Activated T-helper 17 cell treated with anti-CD3 and anti-CD28 coated beads, Interleukin-2, amount 50 U/mL, for 72 hours (primary cell): ENCODE measurements around the gene FANK1. TPM values are rescaled to one million over a fixed set of nuclear protein-coding genes. Genes with fewer than 3 reads are reported as not detected.

Source experiments
- ATAC-seq: fragments of 150-1000 bp; cut with Tn5 transposase; replicated peaks from 2 replicates; pipeline ENCODE4 v1.10.0; 2021; ENCODE audit warnings: mild to moderate bottlenecking, moderate library complexity
- H3K27ac Mint-ChIP-seq: one replicate; pipeline ENCODE4 v1.8.0; 2022; ENCODE audit warnings: mixed read lengths
- H3K27me3 Mint-ChIP-seq: one replicate; pipeline ENCODE4 v1.8.0; 2022; ENCODE audit warnings: mixed read lengths
- H3K36me3 Mint-ChIP-seq: one replicate; pipeline ENCODE4 v1.8.0; 2022; ENCODE audit warnings: low read depth, mild to moderate bottlenecking, mixed read lengths
- H3K4me1 Mint-ChIP-seq: one replicate; pipeline ENCODE4 v1.8.0; 2022; ENCODE audit warnings: mixed read lengths
- H3K4me3 Mint-ChIP-seq: one replicate; pipeline ENCODE4 v1.8.0; 2022; ENCODE audit warnings: mild to moderate bottlenecking, mixed read lengths
- H3K9me3 Mint-ChIP-seq: one replicate; pipeline ENCODE4 v1.8.0; 2022; ENCODE audit warnings: mixed read lengths
- total RNA-seq, 2 donors: library from RNA; stranded (reverse); gene quantifications; one replicate each; pipeline ENCODE4 v1.2.3, GENCODE V29; 2022

Gene FANK1
- total RNA-seq, 2 donors from 2014 or later, result 1.2 to 4.7 TPM

DNA sequence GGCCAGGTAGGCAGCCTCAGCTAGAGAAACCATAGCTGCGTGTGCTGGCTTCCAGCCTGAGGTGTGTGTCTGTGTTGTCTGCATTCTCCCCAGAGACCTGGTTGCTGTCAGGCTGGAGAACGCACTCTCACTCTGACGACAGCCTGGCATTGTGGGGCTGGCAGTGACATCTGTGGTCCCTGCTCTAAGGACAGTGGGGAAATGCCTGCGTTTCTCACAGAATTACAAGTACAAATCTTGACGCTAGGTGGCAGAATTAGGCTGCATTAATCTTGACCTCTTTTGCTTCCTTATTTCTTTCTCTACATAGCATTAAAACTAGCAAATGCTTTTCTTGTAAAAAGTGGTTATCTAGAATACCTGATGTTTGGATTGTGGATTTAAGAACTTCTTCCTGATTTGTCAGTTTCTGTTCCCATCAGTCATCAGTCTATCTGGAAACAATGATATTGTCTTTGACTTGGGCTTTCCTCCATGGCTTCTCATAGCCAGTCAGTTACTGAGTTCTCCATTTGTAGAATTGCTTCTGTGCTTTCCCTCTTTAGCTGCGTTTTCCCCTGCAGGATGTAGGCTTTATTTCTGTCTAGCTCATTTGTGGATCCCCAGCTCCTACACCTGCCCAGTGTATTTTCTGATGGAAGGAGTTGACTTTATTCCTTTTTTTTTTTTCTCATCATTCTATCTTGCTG, 86.0 kb downstream of the FANK1 start:
- Mint-ChIP-seq H3K9me3 (no peaks in the 10 kb centered on the region), H3K36me3 (no peaks in the 10 kb centered on the region), H3K4me1 (no peaks in the 10 kb centered on the region), H3K27me3 (peaks cover 4% of the 10 kb centered on the region), H3K4me3 (no peak overlapping the region), H3K27ac (no peak overlapping the region)
- ATAC-seq, result peak; percentile 56

GRCh38 chr10:125983161-125983560, 86.8 kb downstream of the FANK1 start:
- no peaks in the 10 kb centered on the region for H3K4me1 Mint-ChIP-seq
- no peak overlapping the region for H3K27ac Mint-ChIP-seq

DNA sequence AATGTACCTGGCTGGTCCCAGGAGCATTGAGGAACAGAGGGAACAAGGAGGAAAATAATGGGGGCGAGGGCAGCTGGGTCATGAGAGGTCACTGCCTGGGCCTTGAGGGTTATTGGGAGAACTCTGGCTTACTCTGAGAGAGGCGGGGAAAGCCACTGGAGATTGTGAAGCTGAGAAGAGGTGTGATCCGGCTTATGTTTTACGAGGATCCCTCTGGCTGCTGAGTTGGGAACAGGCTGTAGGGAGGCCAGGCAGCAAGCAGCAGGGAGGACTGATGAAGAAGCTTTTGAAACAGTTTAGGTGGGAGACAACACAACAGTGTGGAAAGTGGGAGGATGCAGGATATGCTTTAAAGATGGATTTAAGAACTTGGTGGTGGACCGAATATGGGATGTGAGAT, 87.3 kb downstream of the FANK1 start:
- H3K27ac Mint-ChIP-seq, result no peak overlapping the region
- H3K36me3 Mint-ChIP-seq, result no peaks in the 10 kb centered on the region
- ATAC-seq, result no peak
- no peaks in the 10 kb centered on the region for H3K4me1 Mint-ChIP-seq
- H3K4me3 Mint-ChIP-seq, result no peak overlapping the region
- H3K27me3 Mint-ChIP-seq, result peaks cover 3% of the 10 kb centered on the region
- H3K9me3 Mint-ChIP-seq, result no peaks in the 10 kb centered on the region

More at GRCh38 chr10:125983161-125983560, 86.8 kb downstream of the FANK1 start:
- Mint-ChIP-seq H3K4me3 (no peak overlapping the region), H3K9me3 (no peaks in the 10 kb centered on the region), H3K36me3 (no peaks in the 10 kb centered on the region), H3K27me3 (peaks cover 3% of the 10 kb centered on the region)
- no peak for ATAC-seq

GRCh38 chr10:125984346-125984745, 88.0 kb downstream of the FANK1 start:
- peaks cover 3% of the 10 kb centered on the region for H3K27me3 Mint-ChIP-seq
- H3K9me3 Mint-ChIP-seq, result no peaks in the 10 kb centered on the region
- no peak for ATAC-seq
- H3K27ac Mint-ChIP-seq, result no peak overlapping the region
- H3K4me3 Mint-ChIP-seq, result no peak overlapping the region
- no peaks in the 10 kb centered on the region for H3K4me1 Mint-ChIP-seq
- H3K36me3 Mint-ChIP-seq, result no peaks in the 10 kb centered on the region

DNA sequence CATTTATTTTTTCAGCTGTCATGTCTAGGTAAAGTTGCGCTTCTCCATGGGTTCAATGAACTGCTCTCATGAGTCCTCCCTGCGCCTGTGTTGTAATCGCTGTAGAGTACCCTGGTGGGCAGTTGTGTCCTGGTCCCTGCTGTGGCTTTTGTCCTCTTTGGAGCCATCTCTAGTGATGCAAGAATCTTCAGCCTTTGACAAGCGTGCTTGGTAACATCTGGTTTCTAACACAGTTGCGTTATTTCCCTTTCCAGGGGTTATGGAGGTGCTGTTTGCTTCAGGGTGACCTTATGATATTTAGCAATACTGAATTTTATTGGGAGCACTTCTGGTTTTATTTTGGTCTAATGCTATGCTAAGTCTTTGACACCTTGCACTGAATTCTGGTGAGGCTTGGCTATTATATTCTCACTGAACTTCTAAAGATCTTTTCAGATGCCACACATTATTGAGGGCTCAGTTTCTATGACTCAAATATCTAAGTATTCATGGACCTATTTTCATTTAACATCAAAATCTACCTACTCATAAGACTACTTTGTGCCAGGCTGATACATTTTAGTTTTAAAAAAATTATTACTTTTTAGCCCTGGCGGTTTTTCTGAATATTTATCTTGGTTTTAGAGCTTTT, 88.6 kb downstream of the FANK1 start:
- Mint-ChIP-seq H3K36me3 (no peaks in the 10 kb centered on the region), H3K4me3 (no peak overlapping the region), H3K27me3 (peaks cover 3% of the 10 kb centered on the region), H3K4me1 (no peaks in the 10 kb centered on the region), H3K9me3 (no peaks in the 10 kb centered on the region), H3K27ac (no peak overlapping the region)
- no peak for ATAC-seq

- Mint-ChIP-seq H3K9me3 (no peaks in the 10 kb centered on the region), H3K4me1 (no peaks in the 10 kb centered on the region), H3K36me3 (no peaks in the 10 kb centered on the region), H3K27me3 (peaks cover 3% of the 10 kb centered on the region), H3K27ac (no peak overlapping the region), H3K4me3 (no peak overlapping the region)
- no peak for ATAC-seq
Observed at GRCh38 chr10:125985557-125986240, 89.3 kb downstream of the FANK1 start.

GRCh38 chr10:125989791-125990190, 93.4 kb downstream of the FANK1 start:
- no peaks in the 10 kb centered on the region for H3K36me3 Mint-ChIP-seq
- H3K27me3 Mint-ChIP-seq, result no peaks in the 10 kb centered on the region
- no peak overlapping the region for H3K4me3 Mint-ChIP-seq
- ATAC-seq, result no peak
- no peak overlapping the region for H3K27ac Mint-ChIP-seq
- no peaks in the 10 kb centered on the region for H3K4me1 Mint-ChIP-seq
- H3K9me3 Mint-ChIP-seq, result no peaks in the 10 kb centered on the region

- Mint-ChIP-seq H3K27ac (no peak overlapping the region), H3K9me3 (no peaks in the 10 kb centered on the region), H3K4me1 (no peaks in the 10 kb centered on the region), H3K4me3 (no peak overlapping the region), H3K36me3 (no peaks in the 10 kb centered on the region), H3K27me3 (peaks cover 4% of the 10 kb centered on the region)
- ATAC-seq, result peak; percentile 14
Observed at GRCh38 chr10:125990974-125991373, 94.6 kb downstream of the FANK1 start.

GRCh38 chr10:125991392-125991791, 95.0 kb downstream of the FANK1 start:
- no peaks in the 10 kb centered on the region for H3K4me1 Mint-ChIP-seq
- no peak overlapping the region for H3K4me3 Mint-ChIP-seq
- H3K27me3 Mint-ChIP-seq, result peaks cover 4% of the 10 kb centered on the region
- H3K36me3 Mint-ChIP-seq, result no peaks in the 10 kb centered on the region
- no peaks in the 10 kb centered on the region for H3K9me3 Mint-ChIP-seq
- H3K27ac Mint-ChIP-seq, result no peak overlapping the region
- ATAC-seq, result no peak

DNA sequence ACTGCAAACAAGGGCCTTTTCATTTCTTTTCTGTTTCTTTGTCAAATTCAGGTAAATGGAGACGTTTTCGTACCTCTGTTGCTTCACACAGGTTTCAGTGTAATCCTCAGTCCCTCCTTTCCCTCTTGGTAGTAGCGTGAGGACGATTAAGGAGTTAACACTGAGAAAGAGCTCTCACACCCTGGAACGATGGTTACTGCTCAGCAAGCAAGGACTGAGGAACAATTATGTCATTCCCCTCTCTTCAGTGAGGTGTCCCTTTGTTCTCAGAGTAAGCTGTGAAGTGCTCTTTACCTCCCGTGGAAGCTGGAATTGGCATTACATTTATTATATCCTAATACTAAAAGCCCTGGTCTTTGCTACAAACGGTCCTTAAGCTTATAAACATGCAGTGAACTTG, 95.9 kb downstream of the FANK1 start:
- peaks cover 6% of the 10 kb centered on the region for H3K27me3 Mint-ChIP-seq
- H3K4me1 Mint-ChIP-seq, result no peaks in the 10 kb centered on the region
- H3K9me3 Mint-ChIP-seq, result no peaks in the 10 kb centered on the region
- no peaks in the 10 kb centered on the region for H3K36me3 Mint-ChIP-seq
- H3K27ac Mint-ChIP-seq, result no peak overlapping the region
- ATAC-seq, result no peak
- H3K4me3 Mint-ChIP-seq, result no peak overlapping the region

- Mint-ChIP-seq H3K36me3 (no peaks in the 10 kb centered on the region), H3K4me3 (no peak overlapping the region), H3K27ac (no peak overlapping the region), H3K9me3 (no peaks in the 10 kb centered on the region), H3K4me1 (no peaks in the 10 kb centered on the region), H3K27me3 (peaks cover 8% of the 10 kb centered on the region)
- no peak for ATAC-seq
Observed at GRCh38 chr10:125994601-125995000, 98.2 kb downstream of the FANK1 start.

GRCh38 chr10:125995726-125996304, 99.5 kb downstream of the FANK1 start:
- Mint-ChIP-seq H3K9me3 (no peaks in the 10 kb centered on the region), H3K27me3 (peaks cover 8% of the 10 kb centered on the region), H3K4me1 (no peaks in the 10 kb centered on the region), H3K27ac (no peak overlapping the region), H3K36me3 (no peaks in the 10 kb centered on the region), H3K4me3 (no peak overlapping the region)
- no peak for ATAC-seq

DNA sequence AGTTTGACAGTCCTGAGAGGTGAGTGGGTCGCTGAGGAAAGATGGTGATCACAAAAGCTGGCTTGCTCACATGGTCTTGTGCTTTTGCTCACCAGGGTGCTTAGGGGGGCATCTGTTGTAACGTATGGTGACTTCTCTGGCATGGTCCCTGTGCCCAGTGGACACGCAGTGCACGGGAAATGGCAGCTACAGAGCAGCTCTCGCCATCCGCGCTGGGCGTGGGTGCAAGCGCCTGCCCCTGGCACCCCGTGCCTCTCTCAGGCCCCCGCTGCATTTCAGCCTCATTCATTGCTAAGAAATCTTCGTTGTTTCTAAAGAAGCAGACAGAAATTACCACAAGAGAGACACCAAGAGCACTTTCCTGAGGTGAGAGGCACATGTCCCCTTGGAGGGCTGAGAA, 101.2 kb downstream of the FANK1 start:
- Mint-ChIP-seq H3K9me3 (no peaks in the 10 kb centered on the region), H3K4me1 (no peaks in the 10 kb centered on the region), H3K27me3 (peaks cover 8% of the 10 kb centered on the region), H3K4me3 (no peak overlapping the region), H3K27ac (no peak overlapping the region), H3K36me3 (no peaks in the 10 kb centered on the region)
- no peak for ATAC-seq

GRCh38 chr10:125999694-126000093, 103.3 kb downstream of the FANK1 start:
- peaks cover 11% of the 10 kb centered on the region for H3K27me3 Mint-ChIP-seq
- H3K4me3 Mint-ChIP-seq, result no peak overlapping the region
- ATAC-seq, result no peak
- H3K27ac Mint-ChIP-seq, result no peak overlapping the region
- H3K36me3 Mint-ChIP-seq, result no peaks in the 10 kb centered on the region
- H3K4me1 Mint-ChIP-seq, result no peaks in the 10 kb centered on the region
- no peaks in the 10 kb centered on the region for H3K9me3 Mint-ChIP-seq

GRCh38 chr10:126001576-126001975, 105.2 kb downstream of the FANK1 start:
- Mint-ChIP-seq H3K9me3 (no peaks in the 10 kb centered on the region), H3K36me3 (no peaks in the 10 kb centered on the region), H3K4me3 (no peak overlapping the region), H3K4me1 (no peaks in the 10 kb centered on the region), H3K27me3 (peaks cover 7% of the 10 kb centered on the region), H3K27ac (no peak overlapping the region)
- ATAC-seq, result no peak
